Activated B cell treated with CpG ODN at 0.5 μM for 24 hours (primary cell): ENCODE results near the gene FGD5. TPM values are rescaled to one million over a fixed set of nuclear protein-coding genes. Genes with fewer than 3 reads are reported as not detected.

Experiments used
- ATAC-seq: fragments of 200-7000 bp; cut with Tn5 transposase; one replicate; pipeline ENCODE4 v1.10.0; 2021; ENCODE audit warnings: low read depth, mild to moderate bottlenecking, moderate library complexity
- CTCF ChIA-PET: fragments of 350-600 bp; sonication (Branson Sonifier 250); formaldehyde crosslinking; loops from one replicate; lab custom pipeline; 2021; ENCODE audit warnings: antibody characterized with exemption; lab: Charles Lee
- POLR2A ChIA-PET: fragments of 350-600 bp; sonication (Branson Sonifier 250); formaldehyde crosslinking; loops from one replicate; lab custom pipeline; 2021; ENCODE audit warnings: antibody characterized with exemption; lab: Charles Lee
- DNase-seq: peaks from one replicate; pipeline ENCODE4 v3.0.0; 2022
- H3K27ac Mint-ChIP-seq: one replicate; pipeline ENCODE4 v1.8.0; 2020; ENCODE audit warnings: mixed read lengths
- H3K27me3 Mint-ChIP-seq: one replicate; pipeline ENCODE4 v1.8.0; 2021; ENCODE audit warnings: mixed read lengths
- H3K36me3 Mint-ChIP-seq: one replicate; pipeline ENCODE4 v1.8.0; 2021; ENCODE audit warnings: low read depth, mixed read lengths
- H3K4me1 Mint-ChIP-seq: one replicate; pipeline ENCODE4 v1.8.0; 2021; ENCODE audit warnings: mixed read lengths
- H3K4me3 Mint-ChIP-seq: one replicate; pipeline ENCODE4 v1.8.0; 2020; ENCODE audit warnings: mild to moderate bottlenecking, mixed read lengths
- H3K9me3 Mint-ChIP-seq: one replicate; pipeline ENCODE4 v1.8.0; 2020; ENCODE audit warnings: mixed read lengths
- CTCF ChIP-seq: fragments of 200-600 bp; IDR thresholded peaks from one replicate; pipeline ENCODE4 v1.8.0; 2022; ENCODE audit warnings: antibody characterized with exemption, mild to moderate bottlenecking
- intact Hi-C: fragments of 100-400 bp; cut with micrococcal nuclease; formaldehyde crosslinking; loops from one replicate; pipeline ENCODE4 v1.15.1; 2024
- total RNA-seq: library from RNA; stranded (reverse); gene quantifications from 2 replicates; pipeline ENCODE4 v1.2.3, GENCODE V29; 2022

FGD5 gene
- total RNA-seq, 1 donor from 2014 or later: not detected

GRCh38 chr3:14799146-14799545 lies 19.6 kb upstream of the FGD5 start:
- intact Hi-C loops: no loop called here
- TF ChIP-seq CTCF: no peak

GRCh38 chr3:14801031-14801430 lies 17.7 kb upstream of the FGD5 start:
- Mint-ChIP-seq H3K27me3 (peaks cover 26% of the 10 kb centered on the region), H3K36me3 (no peaks in the 10 kb centered on the region), H3K4me1 (no peaks in the 10 kb centered on the region), H3K9me3 (peaks cover 2% of the 10 kb centered on the region), H3K4me3 (no peak overlapping the region), H3K27ac (no peak overlapping the region)
- DNase-seq (no peak), ATAC-seq (no peak)
- POLR2A ChIA-PET: no interaction called here
- CTCF ChIA-PET: no interaction called here
- TF ChIP-seq CTCF: no peak
- intact Hi-C loops: no loop called here

More at GRCh38 chr3:14799146-14799545, 19.6 kb upstream of the FGD5 start:
- ATAC-seq (no peak), DNase-seq (no peak)
- H3K36me3 Mint-ChIP-seq: no peaks in the 10 kb centered on the region
- peaks cover 2% of the 10 kb centered on the region for H3K9me3 Mint-ChIP-seq
- no peaks in the 10 kb centered on the region for H3K4me1 Mint-ChIP-seq
- ChIA-PET POLR2A (no interaction called here), CTCF (no interaction called here)
- H3K27ac Mint-ChIP-seq: no peak overlapping the region
- H3K27me3 Mint-ChIP-seq: peaks cover 18% of the 10 kb centered on the region
- H3K4me3 Mint-ChIP-seq: no peak overlapping the region

- Mint-ChIP-seq H3K4me1 (no peaks in the 10 kb centered on the region), H3K27me3 (peaks cover 28% of the 10 kb centered on the region), H3K27ac (no peak overlapping the region), H3K36me3 (no peaks in the 10 kb centered on the region), H3K9me3 (peaks cover 2% of the 10 kb centered on the region), H3K4me3 (no peak overlapping the region)
- ATAC-seq: no peak
- POLR2A ChIA-PET: no interaction called here
- TF ChIP-seq CTCF: no peak
- CTCF ChIA-PET: no interaction called here
- intact Hi-C loops: no loop called here
- no peak for DNase-seq
Measured at GRCh38 chr3:14801668-14802380, 16.9 kb upstream of the FGD5 start.

GRCh38 chr3:14802381-14802731 lies 16.4 kb upstream of the FGD5 start:
- ChIA-PET POLR2A (no interaction called here), CTCF (no interaction called here)
- intact Hi-C loops: no loop called here
- ATAC-seq: no peak
- H3K4me1 Mint-ChIP-seq: no peaks in the 10 kb centered on the region
- H3K27ac Mint-ChIP-seq: no peak overlapping the region
- no peak overlapping the region for H3K4me3 Mint-ChIP-seq
- peaks cover 2% of the 10 kb centered on the region for H3K9me3 Mint-ChIP-seq
- no peak for TF ChIP-seq CTCF
- DNase-seq: no peak
- peaks cover 32% of the 10 kb centered on the region for H3K27me3 Mint-ChIP-seq
- H3K36me3 Mint-ChIP-seq: no peaks in the 10 kb centered on the region

GRCh38 chr3:14803101-14803980 lies 15.4 kb upstream of the FGD5 start:
- Mint-ChIP-seq H3K9me3 (peaks cover 2% of the 10 kb centered on the region), H3K27me3 (peaks cover 37% of the 10 kb centered on the region), H3K36me3 (no peaks in the 10 kb centered on the region), H3K4me1 (no peaks in the 10 kb centered on the region), H3K4me3 (no peak overlapping the region), H3K27ac (no peak overlapping the region)
- POLR2A ChIA-PET: no interaction called here
- CTCF ChIA-PET: no interaction called here
- DNase-seq: no peak
- no peak for TF ChIP-seq CTCF
- intact Hi-C loops: no loop called here
- no peak for ATAC-seq
